Transverse colon (tissue), 4 donors: ENCODE data around the gene MYRIP. TPM values are rescaled to one million over a fixed set of nuclear protein-coding genes. Genes with fewer than 3 reads are reported as not detected.

Experiments used
- DNase-seq: peaks from one replicate; pipeline ENCODE4 v3.0.0-alpha.2; 2019
- H3K27ac ChIP-seq, 4 donors: fragments of 200-600 bp; sonication (generic); 2 replicates each; pipeline ENCODE4 v1.5.1; 2016 to 2018; ENCODE audit warnings: inconsistent platforms in 4 of 4
- H3K27me3 ChIP-seq: fragments of 200-600 bp; sonication (generic); 2 replicates; pipeline ENCODE4 v1.5.1; 2017; ENCODE audit warnings: inconsistent platforms
- H3K36me3 ChIP-seq, 4 donors: fragments of 200-600 bp; sonication (generic); 2 replicates each; pipeline ENCODE4 v1.5.1; 2017 to 2019; ENCODE audit warnings: inconsistent platforms in 4 of 4
- H3K4me1 ChIP-seq, 4 donors: fragments of 200-600 bp; sonication (generic); 2 replicates each; pipeline ENCODE4 v1.5.1; 2017 to 2020; ENCODE audit warnings: inconsistent platforms in 4 of 4
- H3K4me3 ChIP-seq, 4 donors: fragments of 200-600 bp; sonication (generic); 1 replicate in 1 of 4; 2 replicates in 3 of 4; pipeline versions ENCODE4 v1.5.1 to v1.6.1; 2017 to 2019; ENCODE audit warnings: inconsistent platforms in 4 of 4
- H3K9me3 ChIP-seq, 2 donors: fragments of 200-600 bp; sonication (generic); 2 replicates each; pipeline ENCODE4 v1.5.1; 2017 to 2019; ENCODE audit warnings: inconsistent platforms in 2 of 2
- EP300 ChIP-seq: sonication (generic); formaldehyde crosslinking; IDR thresholded peaks from one replicate; pipeline ENCODE4 v1.6.1; 2017; ENCODE audit warnings: antibody characterized with exemption, low read depth
- POLR2A ChIP-seq: fragments of 450-650 bp; IDR thresholded peaks from one replicate; pipeline ENCODE4 v1.6.1; 2016; ENCODE audit warnings: antibody characterized with exemption, mild to moderate bottlenecking, moderate library complexity
- POLR2AphosphoS5 ChIP-seq, 3 donors: sonication (generic); formaldehyde crosslinking; IDR thresholded peaks; one replicate each; pipeline ENCODE4 v1.6.1; 2016; ENCODE audit warnings: antibody characterized with exemption in 3 of 3
- WGBS, 2 donors: methylation state at CpG; one replicate each; pipeline ENCODE4 v1.1.5; 2018; ENCODE audit warnings: low coverage in 1 of 2; 5-methylcytosine and 5-hydroxymethylcytosine counted together
- in situ Hi-C, 4 donors: fragments of 200-750 bp; cut with MboI; loops; one replicate each; pipeline versions ENCODE4 v1.15.0 to v1.15.1; 2017; ENCODE audit warnings: low sequenced_read_pairs in 3 of 4, low pct_ligation_motif_present in 1 of 4, low pct_unique_long_range_greater_than_20kb in 1 of 4
- intact Hi-C: fragments of 100-400 bp; cut with DNase I; formaldehyde crosslinking; loops from one replicate; pipeline ENCODE4 v1.15.1; 2023; ENCODE audit warnings: low total_unique reads
- total RNA-seq, 4 donors: library from RNA; depleted of rRNA; stranded (reverse); fragments of >200 nt; gene quantifications; one replicate each; pipeline ENCODE4 v1.1.0, GENCODE V29; 2016
- TF ChIP-seq, protein P1 (sequence below), 5 experiments: fragments of 200-600 bp in 3 of 5; fragments of 450-650 bp in 2 of 5; sonication (generic) in 3 of 5; IDR thresholded peaks; 1 replicate in 2 of 5; 2 replicates in 3 of 5; pipeline ENCODE4 v1.5.1; 2016 to 2017; ENCODE audit warnings: antibody characterized with exemption in 5 of 5, inconsistent platforms in 3 of 5, mild to moderate bottlenecking in 2 of 5, moderate library complexity in 1 of 5

The MYRIP gene
- total RNA-seq, result 10 to 100 TPM in 1 of 4 donors, 1 to 10 TPM in 3; 2.6 to 19.7 (median 5.4) TPM

DNA sequence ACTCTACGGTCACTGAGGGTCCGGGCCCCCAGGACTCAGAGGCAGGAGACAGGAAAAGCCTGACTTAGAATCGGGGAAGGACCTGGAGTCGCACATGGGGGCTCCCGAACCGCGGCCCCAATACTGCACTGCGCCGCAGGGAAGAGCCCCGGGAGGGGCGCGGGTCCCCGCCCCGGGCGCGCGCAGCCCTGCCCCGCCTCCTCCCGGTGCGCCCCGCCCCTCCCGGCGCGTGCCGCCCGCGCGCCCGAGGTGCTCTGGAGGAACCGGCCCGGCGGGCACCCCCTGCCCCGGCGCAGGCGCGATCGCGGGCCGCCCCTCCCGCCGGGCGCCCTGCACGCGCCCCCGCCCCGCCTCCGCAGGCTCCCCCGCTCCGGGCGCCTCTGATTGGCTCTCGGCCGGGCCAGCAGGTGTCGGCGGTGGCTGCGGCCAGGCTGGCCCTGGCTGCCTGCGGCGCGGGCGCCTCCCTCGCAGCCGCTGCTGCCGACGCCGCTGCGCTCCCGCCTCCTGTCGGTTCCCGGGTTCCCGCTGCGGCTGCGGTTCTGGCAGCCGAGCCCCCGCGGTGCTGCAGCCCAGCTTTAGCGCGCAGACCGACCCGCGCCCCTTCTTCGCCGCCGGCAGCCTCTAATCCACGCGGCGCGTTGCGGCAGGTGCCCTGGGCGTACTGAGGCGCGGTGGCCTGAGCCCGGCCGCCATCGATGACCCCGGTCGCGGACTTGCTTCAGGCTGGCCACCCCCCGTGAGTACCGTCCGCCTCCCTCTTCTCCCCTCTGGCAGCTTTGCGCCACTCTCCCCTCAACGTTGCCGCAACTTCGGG, at the start of gene MYRIP:
TSS of gene MYRIP (plus strand) at position 429 of the 814 bp plus-strand sequence. CDS start 91,208 bp downstream, outside the sequence.
- Histone ChIP-seq H3K27ac (peak within 1 kb of the TSS; percentile 11 to 66 (median 48)), H3K9me3 (no peaks in the 10 kb centered on the region), H3K4me1 (peaks cover 14 to 25% (median 16%) of the 10 kb centered on the region in 4 donors), H3K36me3 (no peaks in the 10 kb centered on the region), H3K4me3 (peak within 1 kb of the TSS; percentile 30 to 65 (median 48)), H3K27me3 (peaks cover 52% of the 10 kb centered on the region)
- WGBS, 2 donors, result 0 to 2% methylated on average over 3 to 96 of the region's 103 CpGs
- peak; percentile 81 for DNase-seq
- peak in 1 of 3 donors; percentile 18 for TF ChIP-seq POLR2AphosphoS5 (IDR thresholded peaks at IDR 0.05)
- TF ChIP-seq EP300, result no peak
- TF ChIP-seq POLR2A, result peak; percentile 28
- TF ChIP-seq, protein P1, sequence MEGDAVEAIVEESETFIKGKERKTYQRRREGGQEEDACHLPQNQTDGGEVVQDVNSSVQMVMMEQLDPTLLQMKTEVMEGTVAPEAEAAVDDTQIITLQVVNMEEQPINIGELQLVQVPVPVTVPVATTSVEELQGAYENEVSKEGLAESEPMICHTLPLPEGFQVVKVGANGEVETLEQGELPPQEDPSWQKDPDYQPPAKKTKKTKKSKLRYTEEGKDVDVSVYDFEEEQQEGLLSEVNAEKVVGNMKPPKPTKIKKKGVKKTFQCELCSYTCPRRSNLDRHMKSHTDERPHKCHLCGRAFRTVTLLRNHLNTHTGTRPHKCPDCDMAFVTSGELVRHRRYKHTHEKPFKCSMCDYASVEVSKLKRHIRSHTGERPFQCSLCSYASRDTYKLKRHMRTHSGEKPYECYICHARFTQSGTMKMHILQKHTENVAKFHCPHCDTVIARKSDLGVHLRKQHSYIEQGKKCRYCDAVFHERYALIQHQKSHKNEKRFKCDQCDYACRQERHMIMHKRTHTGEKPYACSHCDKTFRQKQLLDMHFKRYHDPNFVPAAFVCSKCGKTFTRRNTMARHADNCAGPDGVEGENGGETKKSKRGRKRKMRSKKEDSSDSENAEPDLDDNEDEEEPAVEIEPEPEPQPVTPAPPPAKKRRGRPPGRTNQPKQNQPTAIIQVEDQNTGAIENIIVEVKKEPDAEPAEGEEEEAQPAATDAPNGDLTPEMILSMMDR (IDR thresholded peaks at IDR 0.05), result peak in 1 of 5 experiments; percentile 30
- intact Hi-C loops (no loop called here), in situ Hi-C loops (no loop called here)

DNA sequence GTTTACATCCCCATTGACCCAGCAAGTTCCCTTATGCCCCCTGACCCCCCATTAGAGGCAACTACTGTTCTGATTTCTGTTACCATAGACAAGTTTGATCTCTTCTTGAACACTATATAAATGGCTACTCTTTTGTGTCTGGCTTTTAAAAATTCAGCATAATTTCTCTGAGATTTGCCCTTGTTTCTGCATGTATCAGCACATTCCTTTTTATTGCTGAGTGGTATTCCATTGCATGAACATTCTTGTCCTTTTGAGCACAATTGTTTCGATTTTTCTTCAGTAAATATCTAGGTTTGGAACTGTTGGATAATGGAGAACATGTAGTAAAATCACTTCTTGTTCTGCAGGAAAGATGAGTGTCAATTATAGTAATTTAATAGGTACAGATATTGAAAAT, 49.1 kb upstream of the MYRIP start:
- intact Hi-C loops, result no loop called here

DNA sequence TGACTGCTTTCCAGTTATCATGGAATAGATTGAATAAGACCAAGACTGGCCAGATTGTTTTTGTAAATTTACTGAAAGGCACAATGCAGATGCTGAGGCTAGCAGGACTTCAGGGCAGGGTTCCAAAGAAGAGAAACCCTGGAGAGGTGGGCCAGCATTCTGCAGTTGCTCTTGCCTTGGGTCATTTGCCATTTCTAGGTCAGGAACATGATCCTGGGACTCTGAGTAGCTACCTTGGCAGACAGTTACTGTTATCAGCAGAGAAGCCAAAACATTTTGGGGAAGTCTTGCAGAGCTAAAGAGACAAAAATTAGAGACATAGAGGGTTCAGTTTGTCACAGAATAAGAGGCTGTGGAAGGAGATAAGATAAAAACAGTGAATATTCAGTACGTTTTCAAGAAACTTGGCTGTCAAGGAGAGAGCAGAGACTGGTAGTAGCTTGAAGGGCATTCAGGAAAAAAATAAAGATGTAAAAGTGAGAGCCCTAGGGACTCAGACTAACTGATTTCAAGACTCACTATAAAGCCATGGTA, 46.8 kb upstream of the MYRIP start:
- intact Hi-C loops (no loop called here), in situ Hi-C loops (no loop called here)
- Histone ChIP-seq H3K27ac (no peak overlapping the region), H3K9me3 (no peaks in the 10 kb centered on the region), H3K4me1 (no peaks in the 10 kb centered on the region), H3K4me3 (no peak overlapping the region), H3K27me3 (no peaks in the 10 kb centered on the region), H3K36me3 (no peaks in the 10 kb centered on the region)
- WGBS, 2 donors, result 43 to 59% methylated on average over 1 of the region's 1 CpG
- no peak for DNase-seq
- TF ChIP-seq POLR2AphosphoS5 (IDR thresholded peaks at IDR 0.05), result no peak
- TF ChIP-seq EP300, result no peak
- TF ChIP-seq, protein P1 (IDR thresholded peaks at IDR 0.05), result no peak
- TF ChIP-seq POLR2A, result no peak

More for the DNA sequence above, 49.1 kb upstream of the MYRIP start:
- DNase-seq, result no peak
- H3K9me3 ChIP-seq, result no peaks in the 10 kb centered on the region
- H3K27me3 ChIP-seq, result no peaks in the 10 kb centered on the region
- H3K27ac ChIP-seq, result no peak overlapping the region
- in situ Hi-C loops, result no loop called here
- no peaks in the 10 kb centered on the region for H3K36me3 ChIP-seq
- H3K4me3 ChIP-seq, result no peak overlapping the region
- no peaks in the 10 kb centered on the region for H3K4me1 ChIP-seq
- 82% methylated on average over 1 of the region's 1 CpG for WGBS, 2 donors
- TF ChIP-seq, protein P1 (IDR thresholded peaks at IDR 0.05), result no peak
- TF ChIP-seq EP300 (no peak), POLR2AphosphoS5 (IDR thresholded peaks at IDR 0.05) (no peak)

DNA sequence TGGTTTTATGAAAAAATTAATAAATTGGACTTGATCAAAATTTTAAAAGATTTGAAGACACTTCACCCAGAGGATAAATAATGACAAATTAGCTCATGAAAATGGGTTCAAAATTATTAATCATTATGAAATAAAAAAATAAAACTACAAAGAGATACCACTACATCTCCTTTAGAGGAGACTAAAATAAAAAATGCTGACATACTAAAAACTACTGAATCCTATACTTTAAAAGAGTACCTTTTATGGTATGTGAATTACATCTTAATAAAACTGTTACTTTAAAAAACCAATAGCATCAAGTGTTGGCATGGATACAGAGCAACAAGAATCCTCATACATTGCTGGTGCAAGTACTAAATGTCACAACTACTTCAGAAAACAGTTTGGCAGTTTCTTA, 46.0 kb upstream of the MYRIP start:
- intact Hi-C loops, result no loop called here
- no peak overlapping the region for H3K4me3 ChIP-seq
- in situ Hi-C loops, result no loop called here
- no peaks in the 10 kb centered on the region for H3K4me1 ChIP-seq
- no peak overlapping the region for H3K27ac ChIP-seq
- H3K36me3 ChIP-seq, result no peaks in the 10 kb centered on the region
- DNase-seq, result no peak
- TF ChIP-seq EP300, result no peak
- TF ChIP-seq POLR2A, result no peak
- no peak for TF ChIP-seq POLR2AphosphoS5 (IDR thresholded peaks at IDR 0.05)
- TF ChIP-seq, protein P1 (IDR thresholded peaks at IDR 0.05), result no peak
- no peaks in the 10 kb centered on the region for H3K9me3 ChIP-seq
- H3K27me3 ChIP-seq, result no peaks in the 10 kb centered on the region
